Measurements from ENCODE around the gene IL33. TPM values are rescaled to one million over a fixed set of nuclear protein-coding genes. Genes with fewer than 3 reads are reported as not detected.
A peak's percentile ranks its signal among the peaks of the same experiment; 100 is the strongest.

IL33 gene
- total and polyA plus RNA-seq, 2 of the 8 experiments (the other 6 are each of a cell fraction or from before 2014, with no cell fraction given) = not detected

DNA sequence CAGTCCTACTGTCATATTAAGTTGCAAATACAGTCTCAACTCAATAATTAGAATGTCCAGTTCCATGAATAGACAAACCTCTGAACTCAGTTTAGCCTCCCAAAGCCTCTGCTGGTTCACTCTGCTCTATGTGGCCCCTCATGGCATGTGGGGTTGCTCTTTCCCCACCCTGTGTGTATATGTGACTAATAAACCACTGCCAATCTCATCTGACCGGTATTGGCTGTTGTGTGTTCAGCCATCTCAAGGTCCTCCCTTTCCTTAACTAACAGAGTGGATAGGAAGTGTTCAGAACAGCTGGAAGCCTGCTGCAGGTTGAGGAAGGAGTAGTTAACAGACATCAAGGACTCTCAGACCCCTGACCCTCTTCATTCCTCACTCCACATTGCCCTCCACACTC lies 55.3 kb downstream of the IL33 start:
- Histone ChIP-seq H3K14ac (ENCODE audit: insufficient read length) (no peak overlapping the region), H3K9me3 (ENCODE audit: insufficient read depth in 2 of 2, low read depth in 1 of 2, low read length in 1 of 2) (no peaks in the 10 kb centered on the region), H3K56ac (replicated peaks; ENCODE audit: insufficient read length, low read depth, low read length) (no peak overlapping the region), H4K91ac (replicated peaks; ENCODE audit: insufficient read length, low read length) (no peak overlapping the region), H3K27me3 (replicated peaks in 1 of 4; ENCODE audit: control insufficient read depth in 3 of 4, extremely low read depth in 1 of 4, insufficient read depth in 3 of 4, low read length in 3 of 4) (no peaks in the 10 kb centered on the region), H2BK120ac (replicated peaks; ENCODE audit: low read depth, low read length) (no peak overlapping the region), H2BK5ac (ENCODE audit: low read depth, low read length) (no peak overlapping the region), H4K8ac (ENCODE audit: extremely low read depth, insufficient read depth, low read length) (no peak overlapping the region), H2BK12ac (ENCODE audit: low read depth, low read length) (no peak overlapping the region), H2BK15ac (ENCODE audit: low read length) (no peak overlapping the region), H2AFZ (ENCODE audit: low read length) (0 out of 2 replicates have a peak overlapping the region, but pooled peaks have one; percentile 26), H2AK5ac (ENCODE audit: low read depth, low read length) (no peak overlapping the region), H4K20me1 (replicated peaks in 1 of 2; ENCODE audit: control insufficient read depth in 1 of 2, insufficient read depth in 2 of 2, low read length in 2 of 2) (no peaks in the 10 kb centered on the region), H3K4ac (replicated peaks; ENCODE audit: insufficient read length, low read depth, low read length) (no peak overlapping the region), H3K4me3 (ENCODE audit: extremely low read depth in 1 of 4, insufficient read depth in 2 of 4, low read depth in 3 of 4, low read length in 4 of 4) (no peak overlapping the region), H3K36me3 (ENCODE audit: control insufficient read depth in 2 of 4, insufficient read depth in 4 of 4, low read length in 3 of 4) (no peaks in the 10 kb centered on the region), H3K9ac (replicated peaks in 1 of 4; ENCODE audit: extremely low read depth in 1 of 4, low read depth in 3 of 4, low read length in 3 of 4) (no peak overlapping the region), H3K18ac (ENCODE audit: extremely low read depth, low read length) (no peak overlapping the region), H3K27ac (ENCODE audit: low read depth, low read length) (no peak overlapping the region), H3K23me2 (ENCODE audit: low read depth, low read length) (no peaks in the 10 kb centered on the region), H3K4me2 (ENCODE audit: insufficient read depth in 1 of 2, low read depth in 2 of 2, low read length in 2 of 2) (no peak overlapping the region), H3K79me1 (ENCODE audit: low read depth, low read length) (no peaks in the 10 kb centered on the region), H2BK20ac (ENCODE audit: low read length) (no peak overlapping the region), H3K4me1 (replicated peaks in 1 of 4; ENCODE audit: control insufficient read depth in 3 of 4, insufficient read depth in 4 of 4, low read length in 3 of 4) (no peaks in the 10 kb centered on the region), H3K23ac (ENCODE audit: insufficient read length) (no peak overlapping the region), H3K79me2 (ENCODE audit: control insufficient read depth in 1 of 2, insufficient read depth in 2 of 2, low read length in 2 of 2) (no peaks in the 10 kb centered on the region), H4K5ac (ENCODE audit: insufficient read length, low read depth, low read length) (no peak overlapping the region)
- POLR2A ChIA-PET (ENCODE audit: partially characterized antibody) = no interaction called here
- CTCF ChIA-PET (ENCODE audit: partially characterized antibody) = interaction anchor here (1.7 kb wide), 1 partner anchor 74 kb away, joined by 4 read pairs; no protein-coding TSS in a partner anchor
- TF ChIP-seq YY1 (IDR thresholded peaks at IDR 0.05; ENCODE audit: low read depth, low read length) (no peak), BACH1 (IDR thresholded peaks at IDR 0.05; ENCODE audit: low read length) (no peak), SP4 (IDR thresholded peaks at IDR 0.05; ENCODE audit: low read length) (no peak), BRCA1 (IDR thresholded peaks at IDR 0.05; ENCODE audit: low read depth, low read length) (no peak), EP300 (IDR thresholded peaks at IDR 0.05; ENCODE audit: borderline replicate concordance in 1 of 2, low read depth in 2 of 2, low read length in 2 of 2) (no peak)
- no peak for FAIRE-seq
- DNase-seq (ENCODE audit: low read depth in 1 of 2, low spot score in 2 of 2) = no peak
- 40% methylated on average over 1 of the region's 1 CpG; no CpG with 5 or more reads in 1 of the 2 experiments for WGBS, 2 experiments (ENCODE audit: extremely low coverage in 1 of 2, insufficient coverage in 1 of 2, insufficient read length in 1 of 2, insufficient replicate concordance in 2 of 2, low coverage in 1 of 2, low lambda C conversion rate in 2 of 2, missing lambda C conversion rate in 1 of 2)
